ENCODE results near the gene COPA. TPM values are rescaled to one million over a fixed set of nuclear protein-coding genes. Genes with fewer than 3 reads are reported as not detected.

The COPA gene
- total RNA-seq, 1 donor from 2014 or later: 178 TPM

- TF ChIP-seq CTCF (IDR thresholded peaks at IDR 0.05; ENCODE audit: unreplicated experiment): no peak
- H3K9me3 Mint-ChIP-seq (ENCODE audit: unreplicated experiment): no peaks in the 10 kb centered on the region
- DNase-seq (ENCODE audit: low spot score): no peak
- H3K4me1 Mint-ChIP-seq (ENCODE audit: unreplicated experiment): peaks cover 1% of the 10 kb centered on the region
- H3K4me3 Mint-ChIP-seq (ENCODE audit: unreplicated experiment): no peak overlapping the region
- H3K36me3 Mint-ChIP-seq (ENCODE audit: low read depth, unreplicated experiment): no peaks in the 10 kb centered on the region
- H3K27me3 Mint-ChIP-seq (ENCODE audit: unreplicated experiment): peaks cover 6% of the 10 kb centered on the region
- no peak overlapping the region for H3K27ac Mint-ChIP-seq (ENCODE audit: unreplicated experiment)
Measured at GRCh38 chr1:160267284-160267991, 75.6 kb downstream of the COPA start.

- Mint-ChIP-seq H3K4me1 (ENCODE audit: unreplicated experiment) (peaks cover 18% of the 10 kb centered on the region), H3K27ac (ENCODE audit: unreplicated experiment) (no peak overlapping the region), H3K36me3 (ENCODE audit: low read depth, unreplicated experiment) (peaks cover 6% of the 10 kb centered on the region), H3K4me3 (ENCODE audit: unreplicated experiment) (no peak overlapping the region), H3K27me3 (ENCODE audit: unreplicated experiment) (peaks cover 11% of the 10 kb centered on the region), H3K9me3 (ENCODE audit: unreplicated experiment) (no peaks in the 10 kb centered on the region)
- TF ChIP-seq CTCF (IDR thresholded peaks at IDR 0.05; ENCODE audit: unreplicated experiment): no peak
- no peak for DNase-seq (ENCODE audit: low spot score)
Measured at GRCh38 chr1:160264795-160265307, 78.2 kb downstream of the COPA start.

GRCh38 chr1:160261893-160262794 is 80.9 kb downstream of the COPA start, which contains the start of gene DCAF8:
Gene DCAF8 (minus strand): TSS chr1:160262549. CDS start chr1:160244008, 18,541 bp downstream.
- no peaks in the 10 kb centered on the region for H3K9me3 Mint-ChIP-seq (ENCODE audit: unreplicated experiment)
- peak within 1 kb of the TSS; percentile 99 for H3K4me3 Mint-ChIP-seq (ENCODE audit: unreplicated experiment)
- H3K27me3 Mint-ChIP-seq (ENCODE audit: unreplicated experiment): peaks cover 8% of the 10 kb centered on the region
- H3K27ac Mint-ChIP-seq (ENCODE audit: unreplicated experiment): peak within 1 kb of the TSS; percentile 99
- peaks cover 9% of the 10 kb centered on the region for H3K36me3 Mint-ChIP-seq (ENCODE audit: low read depth, unreplicated experiment)
- H3K4me1 Mint-ChIP-seq (ENCODE audit: unreplicated experiment): peaks cover 27% of the 10 kb centered on the region
- TF ChIP-seq CTCF (IDR thresholded peaks at IDR 0.05; ENCODE audit: unreplicated experiment): no peak
- peak; percentile 98 for DNase-seq (ENCODE audit: low spot score)

GRCh38 chr1:160261556-160261892 is 81.5 kb downstream of the COPA start:
- no peak for DNase-seq (ENCODE audit: low spot score)
- Mint-ChIP-seq H3K4me3 (ENCODE audit: unreplicated experiment) (peak overlapping the region; percentile 99), H3K9me3 (ENCODE audit: unreplicated experiment) (no peaks in the 10 kb centered on the region), H3K36me3 (ENCODE audit: low read depth, unreplicated experiment) (peaks cover 9% of the 10 kb centered on the region), H3K27ac (ENCODE audit: unreplicated experiment) (peak overlapping the region; percentile 99), H3K27me3 (ENCODE audit: unreplicated experiment) (peaks cover 8% of the 10 kb centered on the region), H3K4me1 (ENCODE audit: unreplicated experiment) (peaks cover 27% of the 10 kb centered on the region)
- no peak for TF ChIP-seq CTCF (IDR thresholded peaks at IDR 0.05; ENCODE audit: unreplicated experiment)

All from endothelial cell (in vitro differentiated cells).